HepG2 (cell line): ENCODE data around the gene LRRC43. TPM values are rescaled to one million over a fixed set of nuclear protein-coding genes. Genes with fewer than 3 reads are reported as not detected.
A peak's percentile ranks its signal among the peaks of the same experiment; 100 is the strongest.

Source experiments
- ATF7-NPFF ChIP-seq: sonication (generic); formaldehyde crosslinking; IDR thresholded peaks from 2 replicates; pipeline ENCODE4 v1.8.1; 2023; ENCODE audit warnings: mild to moderate bottlenecking, low read depth, missing genetic modification reagents, moderate library complexity
- CREB1 ChIP-seq, 2 experiments: fragments of 450-650 bp in 1 of 2; IDR thresholded peaks; 2 replicates each; pipeline ENCODE4 v1.6.1; 2016 to 2017; ENCODE audit warnings: control low read depth in 1 of 2, mild to moderate bottlenecking in 1 of 2, missing compliant biosample characterization in 1 of 2, missing genetic modification characterization in 1 of 2
- CSRNP2 ChIP-seq: sonication (generic); formaldehyde crosslinking; conservative IDR thresholded peaks from 2 replicates; pipeline ENCODE4 v1.8.0; 2022; ENCODE audit warnings: low read depth, missing genetic modification reagents
- FOXO1 ChIP-seq: sonication (generic); formaldehyde crosslinking; IDR thresholded peaks from 2 replicates; pipeline ENCODE4 v1.4.0; 2020; ENCODE audit warnings: missing genetic modification reagents
- HOXD1 ChIP-seq: sonication (generic); formaldehyde crosslinking; IDR thresholded peaks from 2 replicates; pipeline ENCODE4 v1.5.0; 2020; ENCODE audit warnings: missing genetic modification reagents
- LCORL ChIP-seq, 2 experiments: fragments of 450-650 bp in 1 of 2; sonication (generic) in 1 of 2; formaldehyde crosslinking in 1 of 2; IDR thresholded peaks; 2 replicates each; pipeline versions ENCODE4 v1.5.0 to v1.6.1; 2017 to 2020; ENCODE audit warnings: antibody characterized with exemption in 1 of 2, missing genetic modification reagents in 1 of 2
- MED1 ChIP-seq: sonication (generic); formaldehyde crosslinking; IDR thresholded peaks from 2 replicates; pipeline ENCODE4 v1.4.0; 2020; ENCODE audit warnings: missing genetic modification reagents
- MEF2D ChIP-seq: sonication (generic); formaldehyde crosslinking; IDR thresholded peaks from 2 replicates; pipeline ENCODE4 v1.5.1; 2020; ENCODE audit warnings: mild to moderate bottlenecking, missing genetic modification reagents
- MYPOP ChIP-seq: sonication (generic); formaldehyde crosslinking; IDR thresholded peaks from 2 replicates; pipeline ENCODE4 v1.8.1; 2023; ENCODE audit warnings: mild to moderate bottlenecking, moderate library complexity, missing genetic modification reagents
- MZF1 ChIP-seq: sonication (generic); formaldehyde crosslinking; IDR thresholded peaks from 2 replicates; pipeline ENCODE4 v1.8.1; 2023; ENCODE audit warnings: mild to moderate bottlenecking, missing genetic modification reagents, borderline replicate concordance
- REST ChIP-seq, 2 experiments: IDR thresholded peaks; 2 replicates each; pipeline ENCODE4 v1.6.1; 2011 to 2012; ENCODE audit warnings: low read length in 2 of 2, borderline replicate concordance in 1 of 2, low read depth in 1 of 2, mild to moderate bottlenecking in 1 of 2, moderate library complexity in 1 of 2
- RXRA ChIP-seq: sonication (generic); formaldehyde crosslinking; IDR thresholded peaks from 2 replicates; pipeline ENCODE4 v1.5.1; 2020; ENCODE audit warnings: missing genetic modification reagents
- SAFB2 ChIP-seq: sonication (generic); formaldehyde crosslinking; IDR thresholded peaks from 2 replicates; pipeline ENCODE4 v1.5.1; 2020; ENCODE audit warnings: missing genetic modification reagents, low read depth, mild to moderate bottlenecking, borderline replicate concordance
- SNAI1 ChIP-seq: sonication (generic); formaldehyde crosslinking; IDR thresholded peaks from 2 replicates; pipeline ENCODE4 v1.5.0; 2020; ENCODE audit warnings: mild to moderate bottlenecking, missing genetic modification reagents, borderline replicate concordance
- TCF7 ChIP-seq: sonication (generic); IDR thresholded peaks from 2 replicates; pipeline ENCODE4 v1.6.1; 2016; ENCODE audit warnings: antibody characterized with exemption, low read depth
- YEATS4 ChIP-seq: sonication (generic); formaldehyde crosslinking; IDR thresholded peaks from 2 replicates; pipeline ENCODE4 v1.4.0; 2020; ENCODE audit warnings: missing genetic modification reagents, borderline replicate concordance
- ZNF101 ChIP-seq: sonication (generic); formaldehyde crosslinking; IDR thresholded peaks from 2 replicates; pipeline ENCODE4 v1.4.0; 2020; ENCODE audit warnings: mild to moderate bottlenecking, low read depth, missing genetic modification reagents, borderline replicate concordance
- ZNF224 ChIP-seq: sonication (generic); formaldehyde crosslinking; IDR thresholded peaks from 2 replicates; pipeline ENCODE4 v1.5.0; 2020; ENCODE audit warnings: mild to moderate bottlenecking, missing genetic modification reagents
- ZNF431 ChIP-seq: sonication (generic); formaldehyde crosslinking; IDR thresholded peaks from 2 replicates; pipeline ENCODE4 v1.9.0; 2022; ENCODE audit warnings: missing genetic modification reagents, low read depth, mild to moderate bottlenecking, borderline replicate concordance
- ZNF652 ChIP-seq: IDR thresholded peaks from 2 replicates; pipeline ENCODE4 v1.6.1; 2016; ENCODE audit warnings: low read depth, borderline replicate concordance
- ZNF713 ChIP-seq: sonication (generic); formaldehyde crosslinking; IDR thresholded peaks from 2 replicates; pipeline ENCODE4 v1.4.0; 2020; ENCODE audit warnings: mild to moderate bottlenecking, missing genetic modification reagents
- ZNF724P ChIP-seq: sonication (generic); formaldehyde crosslinking; IDR thresholded peaks from 2 replicates; pipeline ENCODE4 v1.8.0; 2022; ENCODE audit warnings: missing genetic modification reagents, borderline replicate concordance
- polyA plus RNA-seq, 8 experiments: library from polyadenylated mRNA; depleted of rRNA in 3 of 8; stranded (reverse) in 7 of 8; unstranded in 1 of 8; fragments of >200 nt; fragmentation: Illumina TruSeq in 4 of 8; extraction: Trizol in 4 of 8; gene quantifications; 2 replicates each; pipeline versions ENCODE4 v1.2.1 to v1.2.3, GENCODE V29; 2011 to 2016; ENCODE audit warnings: low read depth in 4 of 8, missing spikeins in 1 of 8, mixed read lengths in 1 of 8; ENCODE audit not compliant: insufficient read depth in 1 of 8
- total RNA-seq, 5 experiments: library from RNA; depleted of rRNA; stranded (reverse); fragments of >200 nt; fragmentation: Illumina TruSeq; extraction: Trizol; gene quantifications; 2 replicates each; pipeline ENCODE4 v1.2.3, GENCODE V29; 2016; ENCODE audit warnings: low read depth in 1 of 5

Gene LRRC43
- total and polyA plus RNA-seq, 2 of the 13 experiments (the other 11 are each of a cell fraction or from before 2014, with no cell fraction given): not detected

GRCh38 chr12:122190842-122191668 lies 8.1 kb downstream of the LRRC43 start (continued):
- TF ChIP-seq MED1 (CRISPR knock-in tag) (no peak), YEATS4 (no peak), CREB1 (IDR thresholded peaks at IDR 0.05) (peak; percentile 34; the same call in 1 of the 2 replicates), CREB1 (CRISPR knock-in tag; IDR thresholded peaks at IDR 0.05) (no peak), HOXD1 (CRISPR knock-in tag) (no peak), SAFB2 (CRISPR knock-in tag) (no peak), ZNF101 (CRISPR knock-in tag) (no peak), LCORL (IDR thresholded peaks at IDR 0.05) (no peak), LCORL (CRISPR knock-in tag; IDR thresholded peaks at IDR 0.05) (0 out of 2 replicates have a peak, but pooled peaks have one; percentile 17), MZF1 (CRISPR knock-in tag) (no peak), TCF7 (no peak), FOXO1 (CRISPR knock-in tag) (no peak), ATF7-NPFF (CRISPR knock-in tag) (no peak), ZNF224 (CRISPR knock-in tag) (no peak), ZNF431 (CRISPR knock-in tag) (no peak), MEF2D (no peak), CSRNP2 (CRISPR knock-in tag) (no peak), MYPOP (CRISPR knock-in tag) (no peak), REST (IDR thresholded peaks at IDR 0.05; ENCODE audit: borderline replicate concordance in 1 of 2, low read depth in 1 of 2, low read length in 2 of 2) (no peak), ZNF652 (CRISPR knock-in tag) (no peak), ZNF724P (CRISPR knock-in tag) (no peak), RXRA (CRISPR knock-in tag) (no peak), SNAI1 (CRISPR knock-in tag) (no peak), ZNF713 (no peak)
